ENCODE results near the gene TNC.

GRCh38 chr9:115109486-115109885 is 8.5 kb downstream of the TNC start:
- no peak for TF ChIP-seq EP300 (IDR thresholded peaks at IDR 0.05)
- TF ChIP-seq CTCF (IDR thresholded peaks at IDR 0.05): no peak
